Measurements from ENCODE around the gene IFT80. TPM values are rescaled to one million over a fixed set of nuclear protein-coding genes. Genes with fewer than 3 reads are reported as not detected.

The IFT80 gene
- total RNA-seq, 4 donors from 2014 or later: 8.8 to 129 (median 20.9) TPM

DNA sequence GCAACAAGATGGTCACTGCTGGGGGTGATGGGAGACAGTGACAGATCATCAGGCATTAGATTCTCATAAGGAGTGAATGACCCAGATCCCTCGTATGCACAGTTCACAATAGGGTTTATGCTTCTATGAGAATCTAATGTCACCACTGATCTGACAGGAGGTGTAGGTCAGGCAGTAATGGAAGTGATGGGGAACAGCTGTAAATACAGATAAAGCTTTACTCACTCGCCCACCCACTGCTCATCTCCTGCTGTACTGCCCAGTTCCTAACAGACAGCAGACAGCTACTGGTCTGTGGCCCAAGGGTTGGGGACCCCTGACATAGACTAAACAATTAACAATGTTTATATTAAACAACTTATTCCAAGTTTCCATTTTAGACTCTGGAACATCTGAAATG, 25.4 kb downstream of the IFT80 start:
- no peaks in the 10 kb centered on the region for H3K4me1 ChIP-seq
- no peaks in the 10 kb centered on the region for H3K36me3 ChIP-seq
- H3K9me3 ChIP-seq: no peaks in the 10 kb centered on the region
- intact Hi-C loops (cut with DNase I; ENCODE audit: low total_unique reads): no loop called here
- no peak overlapping the region for H3K4me3 ChIP-seq
- no peaks in the 10 kb centered on the region for H3K27me3 ChIP-seq
- DNase-seq: no peak
- TF ChIP-seq POLR2A (IDR thresholded peaks at IDR 0.05): no peak
- TF ChIP-seq, protein P1, sequence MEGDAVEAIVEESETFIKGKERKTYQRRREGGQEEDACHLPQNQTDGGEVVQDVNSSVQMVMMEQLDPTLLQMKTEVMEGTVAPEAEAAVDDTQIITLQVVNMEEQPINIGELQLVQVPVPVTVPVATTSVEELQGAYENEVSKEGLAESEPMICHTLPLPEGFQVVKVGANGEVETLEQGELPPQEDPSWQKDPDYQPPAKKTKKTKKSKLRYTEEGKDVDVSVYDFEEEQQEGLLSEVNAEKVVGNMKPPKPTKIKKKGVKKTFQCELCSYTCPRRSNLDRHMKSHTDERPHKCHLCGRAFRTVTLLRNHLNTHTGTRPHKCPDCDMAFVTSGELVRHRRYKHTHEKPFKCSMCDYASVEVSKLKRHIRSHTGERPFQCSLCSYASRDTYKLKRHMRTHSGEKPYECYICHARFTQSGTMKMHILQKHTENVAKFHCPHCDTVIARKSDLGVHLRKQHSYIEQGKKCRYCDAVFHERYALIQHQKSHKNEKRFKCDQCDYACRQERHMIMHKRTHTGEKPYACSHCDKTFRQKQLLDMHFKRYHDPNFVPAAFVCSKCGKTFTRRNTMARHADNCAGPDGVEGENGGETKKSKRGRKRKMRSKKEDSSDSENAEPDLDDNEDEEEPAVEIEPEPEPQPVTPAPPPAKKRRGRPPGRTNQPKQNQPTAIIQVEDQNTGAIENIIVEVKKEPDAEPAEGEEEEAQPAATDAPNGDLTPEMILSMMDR (IDR thresholded peaks at IDR 0.05): no peak
- no peak overlapping the region for H3K27ac ChIP-seq

DNA sequence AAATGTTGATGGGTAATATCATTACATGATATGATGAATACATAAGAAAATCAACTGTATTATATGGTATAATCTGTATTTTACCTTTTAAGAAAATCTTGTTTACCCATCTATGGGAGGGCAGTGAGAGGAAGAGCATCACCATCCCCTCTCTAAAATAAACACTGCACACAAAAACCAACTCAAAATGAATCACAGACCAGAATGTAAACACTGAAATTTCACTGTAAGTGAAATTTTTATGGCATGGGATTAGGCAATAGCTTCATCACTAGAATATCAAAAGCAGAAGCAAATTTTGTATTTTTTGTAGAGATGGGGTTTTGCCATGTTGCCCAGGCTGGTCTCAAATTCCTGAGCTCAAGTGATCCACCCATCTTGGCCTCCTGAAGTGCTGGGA, 26.2 kb downstream of the IFT80 start:
- no peak for TF ChIP-seq POLR2A (IDR thresholded peaks at IDR 0.05)
- TF ChIP-seq, protein P1 (IDR thresholded peaks at IDR 0.05): no peak
- no peaks in the 10 kb centered on the region for H3K27me3 ChIP-seq
- intact Hi-C loops (cut with DNase I; ENCODE audit: low total_unique reads): no loop called here
- no peaks in the 10 kb centered on the region for H3K4me1 ChIP-seq
- H3K4me3 ChIP-seq: no peak overlapping the region
- no peaks in the 10 kb centered on the region for H3K36me3 ChIP-seq
- no peak overlapping the region for H3K27ac ChIP-seq
- H3K9me3 ChIP-seq: no peaks in the 10 kb centered on the region
- no peak for DNase-seq

DNA sequence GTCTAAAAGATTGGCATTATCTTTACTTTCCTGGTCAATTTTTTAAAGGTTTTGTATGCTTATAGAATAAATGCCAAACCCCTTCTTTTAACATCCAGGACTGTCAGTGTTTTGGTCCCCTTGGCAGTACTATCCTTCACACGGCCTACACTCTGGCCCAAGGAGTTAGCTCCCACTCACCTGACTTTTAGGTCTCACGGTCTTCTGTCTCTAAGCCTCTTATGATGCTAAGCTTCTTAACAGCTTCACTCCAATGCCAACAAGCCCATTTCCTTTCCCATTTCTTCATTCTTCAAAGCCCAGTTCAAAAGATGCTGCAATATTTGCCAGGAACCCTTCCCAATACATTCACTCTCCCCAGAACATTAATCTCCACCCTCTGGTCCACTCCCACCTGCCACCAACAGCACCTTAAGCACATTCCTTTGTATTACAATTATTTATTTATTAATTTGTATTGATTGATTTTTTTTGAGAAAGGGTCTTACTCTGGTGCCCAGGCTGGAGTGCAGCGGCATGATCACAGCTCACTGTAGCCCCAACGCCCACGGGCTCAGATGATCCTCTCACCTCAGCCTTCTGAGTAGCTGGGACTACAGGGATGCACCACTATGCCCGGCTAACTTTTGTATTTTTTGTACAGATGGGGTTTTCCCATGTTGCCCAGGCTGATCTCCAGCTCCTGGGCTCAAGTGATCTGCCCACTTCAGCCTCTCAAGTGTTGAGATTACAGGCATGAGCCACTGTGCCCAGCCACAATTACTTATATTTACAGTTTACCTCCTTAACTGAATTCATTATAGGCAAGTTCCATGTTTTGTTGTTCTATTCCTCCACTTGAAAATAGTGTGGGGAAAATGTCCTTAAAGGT, 27.8 kb downstream of the IFT80 start:
- H3K27ac ChIP-seq: no peak overlapping the region
- no peaks in the 10 kb centered on the region for H3K4me1 ChIP-seq
- DNase-seq: no peak
- H3K9me3 ChIP-seq: no peaks in the 10 kb centered on the region
- no peaks in the 10 kb centered on the region for H3K36me3 ChIP-seq
- TF ChIP-seq, protein P1 (IDR thresholded peaks at IDR 0.05): no peak
- no peak for TF ChIP-seq POLR2A (IDR thresholded peaks at IDR 0.05)
- intact Hi-C loops (cut with DNase I; ENCODE audit: low total_unique reads): no loop called here
- no peak overlapping the region for H3K4me3 ChIP-seq
- no peaks in the 10 kb centered on the region for H3K27me3 ChIP-seq

DNA sequence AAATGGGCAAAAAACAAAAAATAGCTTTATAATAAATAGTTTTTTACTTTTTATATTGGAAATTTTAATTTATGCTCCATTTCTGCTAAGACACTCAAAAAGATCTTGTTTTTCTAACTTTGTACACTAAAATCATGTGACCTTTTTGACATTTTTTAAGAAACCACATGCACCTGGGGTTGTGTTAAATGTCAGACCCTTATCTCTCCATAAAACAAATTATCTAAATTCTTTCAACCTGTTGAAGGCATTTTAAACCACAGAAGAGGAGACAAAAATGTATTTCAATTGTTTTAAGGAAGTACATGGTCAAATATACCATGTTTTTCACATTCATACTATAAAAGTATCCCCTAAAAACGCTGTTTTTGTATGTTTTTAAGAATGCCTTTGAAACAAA, 29.2 kb downstream of the IFT80 start:
- no peaks in the 10 kb centered on the region for H3K4me1 ChIP-seq
- H3K9me3 ChIP-seq: no peaks in the 10 kb centered on the region
- no peaks in the 10 kb centered on the region for H3K27me3 ChIP-seq
- no peak overlapping the region for H3K4me3 ChIP-seq
- no peak overlapping the region for H3K27ac ChIP-seq
- no peak for DNase-seq
- no peak for TF ChIP-seq POLR2A (IDR thresholded peaks at IDR 0.05)
- TF ChIP-seq, protein P1 (IDR thresholded peaks at IDR 0.05): no peak
- intact Hi-C loops (cut with DNase I; ENCODE audit: low total_unique reads): no loop called here
- no peaks in the 10 kb centered on the region for H3K36me3 ChIP-seq

DNA sequence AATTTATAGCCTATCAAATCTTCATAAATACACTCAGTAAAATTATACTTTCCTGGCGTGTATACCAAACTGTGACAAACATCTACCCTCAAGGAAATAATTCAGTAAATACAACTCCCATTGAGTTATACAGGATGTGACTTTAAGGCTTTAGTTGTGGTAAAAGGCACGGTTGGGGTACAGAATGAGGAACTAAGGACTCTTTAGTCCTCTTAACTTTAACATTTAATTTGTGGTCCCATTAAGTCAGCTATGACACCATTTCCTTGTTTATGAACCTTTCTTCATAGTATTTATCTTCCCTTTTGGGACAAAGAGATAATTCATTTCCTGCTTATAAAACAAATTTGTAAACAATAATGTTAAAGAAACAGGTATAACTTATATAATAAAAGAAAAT, 30.2 kb downstream of the IFT80 start:
- intact Hi-C loops (cut with DNase I; ENCODE audit: low total_unique reads): no loop called here

More for the DNA sequence above, 30.2 kb downstream of the IFT80 start:
- Histone ChIP-seq H3K36me3 (no peaks in the 10 kb centered on the region), H3K27ac (no peak overlapping the region), H3K9me3 (no peaks in the 10 kb centered on the region), H3K4me1 (no peaks in the 10 kb centered on the region), H3K27me3 (no peaks in the 10 kb centered on the region), H3K4me3 (no peak overlapping the region)
- DNase-seq: no peak
- TF ChIP-seq, protein P1 (IDR thresholded peaks at IDR 0.05): no peak
- TF ChIP-seq POLR2A (IDR thresholded peaks at IDR 0.05): no peak

All from uterus (tissue), 4 donors.